ENCODE results near the gene STS. TPM values are rescaled to one million over a fixed set of nuclear protein-coding genes. Genes with fewer than 3 reads are reported as not detected.
"Not testable (repeated sequence)": the region's sequence is repeated elsewhere in the genome, so short reads cannot be mapped to it uniquely, and the experiment has no call there.

Gene STS
- total RNA-seq, 3 donors from 2014 or later, result 9.8 to 17.0 (median 10.8) TPM

DNA sequence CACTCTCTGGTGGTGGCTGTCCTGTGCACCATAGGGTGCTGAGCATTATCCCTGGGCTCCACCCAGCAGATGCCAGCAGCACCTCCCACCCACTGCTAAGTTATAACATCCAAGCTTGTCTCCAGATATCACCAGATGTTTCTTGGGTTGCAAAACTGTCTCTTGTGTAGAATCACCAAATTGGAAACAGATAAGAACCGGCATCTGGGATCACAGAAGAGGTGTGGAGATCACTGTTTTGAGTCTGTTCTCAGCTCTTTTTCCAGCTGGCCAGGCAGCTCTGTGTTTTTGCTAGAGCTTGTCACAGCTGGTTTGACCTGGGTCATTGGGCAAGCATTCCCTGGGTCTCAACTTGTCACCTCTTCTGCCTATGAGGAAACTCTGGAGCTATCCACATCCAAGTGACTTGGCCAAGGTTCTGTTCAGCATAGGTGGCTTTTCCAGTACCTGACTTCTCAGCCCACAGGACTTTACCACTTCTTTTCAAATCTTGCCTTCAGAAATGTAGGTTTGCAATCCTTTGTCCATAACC lies 15.7 kb downstream of the STS start:
- Histone ChIP-seq H3K27me3 (no peaks in the 10 kb centered on the region), H3K27ac (no peak overlapping the region), H3K36me3 (no peaks in the 10 kb centered on the region), H3K9me3 (no peaks in the 10 kb centered on the region), H3K4me1 (no peaks in the 10 kb centered on the region), H3K4me3 (no peak overlapping the region)
- no peak for DNase-seq (ENCODE audit: low spot score in 2 of 2)
- no peak for TF ChIP-seq POLR2A (IDR thresholded peaks at IDR 0.05)
- TF ChIP-seq, protein P1, sequence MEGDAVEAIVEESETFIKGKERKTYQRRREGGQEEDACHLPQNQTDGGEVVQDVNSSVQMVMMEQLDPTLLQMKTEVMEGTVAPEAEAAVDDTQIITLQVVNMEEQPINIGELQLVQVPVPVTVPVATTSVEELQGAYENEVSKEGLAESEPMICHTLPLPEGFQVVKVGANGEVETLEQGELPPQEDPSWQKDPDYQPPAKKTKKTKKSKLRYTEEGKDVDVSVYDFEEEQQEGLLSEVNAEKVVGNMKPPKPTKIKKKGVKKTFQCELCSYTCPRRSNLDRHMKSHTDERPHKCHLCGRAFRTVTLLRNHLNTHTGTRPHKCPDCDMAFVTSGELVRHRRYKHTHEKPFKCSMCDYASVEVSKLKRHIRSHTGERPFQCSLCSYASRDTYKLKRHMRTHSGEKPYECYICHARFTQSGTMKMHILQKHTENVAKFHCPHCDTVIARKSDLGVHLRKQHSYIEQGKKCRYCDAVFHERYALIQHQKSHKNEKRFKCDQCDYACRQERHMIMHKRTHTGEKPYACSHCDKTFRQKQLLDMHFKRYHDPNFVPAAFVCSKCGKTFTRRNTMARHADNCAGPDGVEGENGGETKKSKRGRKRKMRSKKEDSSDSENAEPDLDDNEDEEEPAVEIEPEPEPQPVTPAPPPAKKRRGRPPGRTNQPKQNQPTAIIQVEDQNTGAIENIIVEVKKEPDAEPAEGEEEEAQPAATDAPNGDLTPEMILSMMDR (IDR thresholded peaks at IDR 0.05), result no peak
- no peak for TF ChIP-seq POLR2AphosphoS5 (IDR thresholded peaks at IDR 0.05)
- intact Hi-C loops (cut with DNase I; ENCODE audit: low total_unique reads), result no loop called here

DNA sequence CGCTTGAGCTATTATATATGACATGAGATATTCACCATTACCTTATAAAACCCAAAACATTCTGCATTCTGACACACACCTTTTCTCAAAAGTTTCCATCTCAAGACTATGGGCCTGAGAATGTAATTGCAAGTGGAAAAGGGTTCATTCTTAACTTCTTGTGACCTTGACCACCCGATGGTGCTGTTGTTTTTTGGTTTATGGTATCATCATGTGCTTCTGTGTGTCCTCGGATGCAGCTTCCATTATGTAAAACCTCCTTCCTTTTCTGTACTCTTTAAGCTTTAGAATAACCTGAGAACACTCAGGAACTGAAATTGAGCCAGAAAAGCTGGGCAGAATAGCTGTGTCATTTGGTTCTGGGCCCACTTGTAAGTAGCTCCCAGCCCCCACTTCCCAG lies 16.7 kb downstream of the STS start:
- no peaks in the 10 kb centered on the region for H3K4me1 ChIP-seq
- DNase-seq (ENCODE audit: low spot score in 2 of 2), result no peak
- H3K27ac ChIP-seq, result no peak overlapping the region
- no peaks in the 10 kb centered on the region for H3K9me3 ChIP-seq
- no peaks in the 10 kb centered on the region for H3K36me3 ChIP-seq
- H3K4me3 ChIP-seq, result no peak overlapping the region
- intact Hi-C loops (cut with DNase I; ENCODE audit: low total_unique reads), result no loop called here
- TF ChIP-seq POLR2A (IDR thresholded peaks at IDR 0.05) (no peak), POLR2AphosphoS5 (IDR thresholded peaks at IDR 0.05) (no peak)
- TF ChIP-seq, protein P1 (IDR thresholded peaks at IDR 0.05), result no peak
- no peaks in the 10 kb centered on the region for H3K27me3 ChIP-seq

DNA sequence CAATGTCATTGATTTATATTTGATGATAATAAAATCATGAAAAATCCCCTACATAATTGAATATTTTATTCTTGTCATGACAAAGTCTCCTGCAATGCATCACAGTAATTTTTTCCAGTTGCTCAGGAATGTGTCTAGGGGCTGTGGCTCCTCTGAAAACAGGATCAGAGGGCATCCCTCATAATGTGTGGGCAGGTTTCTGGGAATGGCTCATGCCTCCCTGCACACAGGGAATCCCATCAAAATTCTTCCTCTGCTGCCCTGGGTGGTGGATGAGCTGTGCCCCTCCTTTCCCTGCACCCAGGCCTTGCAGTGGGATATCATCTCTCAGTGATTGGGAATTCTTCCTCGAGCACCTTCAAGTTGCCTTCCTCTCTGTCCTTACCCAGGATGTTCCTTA lies 20.9 kb downstream of the STS start:
- TF ChIP-seq POLR2A (IDR thresholded peaks at IDR 0.05) (no peak), POLR2AphosphoS5 (IDR thresholded peaks at IDR 0.05) (no peak)
- TF ChIP-seq, protein P1 (IDR thresholded peaks at IDR 0.05), result no peak
- no peak overlapping the region for H3K4me3 ChIP-seq
- H3K27me3 ChIP-seq, result no peaks in the 10 kb centered on the region
- no peak overlapping the region for H3K27ac ChIP-seq
- H3K36me3 ChIP-seq, result no peaks in the 10 kb centered on the region
- no peak for DNase-seq (ENCODE audit: low spot score in 2 of 2)
- intact Hi-C loops (cut with DNase I; ENCODE audit: low total_unique reads), result no loop called here
- no peaks in the 10 kb centered on the region for H3K4me1 ChIP-seq
- H3K9me3 ChIP-seq, result no peaks in the 10 kb centered on the region

DNA sequence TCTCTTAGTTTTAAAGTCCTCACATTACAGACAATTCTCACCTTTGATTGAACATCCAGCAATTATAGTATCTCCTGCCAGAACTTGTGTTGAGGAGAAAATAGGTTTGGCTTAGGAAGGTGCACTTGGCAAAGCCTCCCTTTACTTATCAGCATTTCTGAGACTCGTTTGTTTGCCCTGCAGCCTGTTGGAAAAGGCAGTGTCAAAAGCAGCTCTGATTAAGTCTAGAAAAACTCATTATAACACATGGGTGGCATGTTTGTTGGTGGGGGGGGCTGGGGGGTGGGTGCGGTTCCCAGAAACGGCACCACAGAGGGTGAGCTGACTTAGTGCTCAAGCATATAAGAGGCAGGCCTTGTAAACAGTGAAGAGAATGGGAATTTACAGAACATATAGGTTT lies 22.1 kb downstream of the STS start:
- H3K9me3 ChIP-seq, result no peaks in the 10 kb centered on the region
- intact Hi-C loops (cut with DNase I; ENCODE audit: low total_unique reads), result no loop called here

DNA sequence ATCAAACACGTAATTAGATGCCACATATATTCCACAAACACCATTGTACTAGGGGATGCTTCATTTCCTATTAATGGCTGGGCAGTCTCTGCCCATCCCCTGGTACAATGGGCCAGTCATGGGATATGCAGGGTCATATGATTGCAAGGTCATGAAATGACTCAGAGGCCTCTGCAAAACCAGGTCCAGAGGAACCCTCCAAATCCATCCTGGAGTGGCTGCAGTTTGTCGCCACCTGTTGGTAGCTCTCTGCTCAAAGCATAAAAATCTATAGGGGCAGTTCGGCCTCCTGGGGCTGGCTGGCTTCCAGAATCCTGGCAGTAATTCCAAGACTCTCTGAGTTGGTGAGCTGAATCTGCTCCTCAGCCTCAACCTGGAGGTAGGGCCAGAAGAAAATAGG lies 23.4 kb downstream of the STS start:
- Histone ChIP-seq H3K9me3 (no peaks in the 10 kb centered on the region), H3K36me3 (no peaks in the 10 kb centered on the region), H3K27ac (no peak overlapping the region), H3K4me1 (no peaks in the 10 kb centered on the region), H3K4me3 (no peak overlapping the region), H3K27me3 (no peaks in the 10 kb centered on the region)
- DNase-seq (ENCODE audit: low spot score in 2 of 2), result no peak
- intact Hi-C loops (cut with DNase I; ENCODE audit: low total_unique reads), result no loop called here
- TF ChIP-seq, protein P1 (IDR thresholded peaks at IDR 0.05), result no peak
- TF ChIP-seq POLR2A (IDR thresholded peaks at IDR 0.05) (no peak), POLR2AphosphoS5 (IDR thresholded peaks at IDR 0.05) (no peak)

More for the DNA sequence above, 22.1 kb downstream of the STS start:
- Histone ChIP-seq H3K4me1 (no peaks in the 10 kb centered on the region), H3K27ac (no peak overlapping the region), H3K36me3 (no peaks in the 10 kb centered on the region), H3K4me3 (no peak overlapping the region), H3K27me3 (no peaks in the 10 kb centered on the region)
- no peak for DNase-seq (ENCODE audit: low spot score in 2 of 2)
- no peak for TF ChIP-seq POLR2A (IDR thresholded peaks at IDR 0.05)
- TF ChIP-seq, protein P1 (IDR thresholded peaks at IDR 0.05), result no peak
- no peak for TF ChIP-seq POLR2AphosphoS5 (IDR thresholded peaks at IDR 0.05)

DNA sequence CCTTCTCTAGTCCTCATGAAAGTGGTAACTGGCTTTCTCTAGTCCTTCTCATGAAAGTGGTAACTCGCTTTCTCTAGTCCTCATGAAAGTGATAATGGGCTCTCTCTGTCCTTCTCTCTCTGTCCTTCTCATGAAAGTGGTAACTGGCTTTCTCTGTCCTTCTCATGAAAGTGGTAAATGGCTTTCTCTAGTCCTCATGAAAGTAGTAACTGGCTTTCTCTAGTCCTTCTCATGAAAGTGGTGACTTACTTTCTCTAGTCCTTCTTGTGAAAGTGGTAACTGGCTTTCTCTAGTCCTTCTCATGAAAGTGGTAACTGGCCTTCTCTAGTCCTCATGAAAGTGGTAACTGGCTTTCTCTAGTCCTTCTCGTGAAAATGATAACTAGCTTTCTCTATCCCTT lies 31.3 kb downstream of the STS start:
- intact Hi-C loops (cut with DNase I; ENCODE audit: low total_unique reads), result not testable (repeated sequence)

More for the DNA sequence above, 31.3 kb downstream of the STS start:
- H3K4me3 ChIP-seq; H3K27me3 ChIP-seq; H3K4me1 ChIP-seq; H3K9me3 ChIP-seq; H3K36me3 ChIP-seq; H3K27ac ChIP-seq; DNase-seq (ENCODE audit: low spot score in 2 of 2): not testable (repeated sequence)
